ENCODE results near the gene SPATA31C2.

The SPATA31C2 gene

DNA sequence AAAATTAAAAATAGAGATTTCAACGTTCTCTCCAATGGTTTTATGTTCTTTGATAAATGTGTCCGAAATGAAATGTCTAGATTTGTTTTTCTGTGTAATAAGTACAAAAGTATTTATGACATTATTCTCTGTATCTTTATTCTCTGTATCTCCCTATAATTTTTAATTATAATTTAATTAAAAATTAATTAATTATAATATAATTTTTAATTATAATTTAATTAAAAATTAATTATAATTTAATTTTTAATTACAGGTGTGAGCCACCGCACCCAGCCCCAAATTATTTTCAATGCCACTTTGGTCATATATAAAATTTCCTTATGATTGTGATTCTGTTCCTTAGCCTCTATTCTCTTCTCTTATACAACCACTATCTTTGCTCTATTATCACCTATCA, 28.2 kb downstream of the SPATA31C2 start:
- H3K27me3 ChIP-seq (replicated peaks; ENCODE audit: control insufficient read depth, insufficient read depth, low read length), result no peaks in the 10 kb centered on the region
- no peak for TF ChIP-seq CTCF (IDR thresholded peaks at IDR 0.05; ENCODE audit: insufficient read depth, low read length, poor library complexity, severe bottlenecking)
- H3K36me3 ChIP-seq (ENCODE audit: control insufficient read depth, insufficient read depth, low read length), result no peaks in the 10 kb centered on the region
- no peak for DNase-seq (ENCODE audit: extremely low read depth, insufficient read length)
- H3K4me3 ChIP-seq (replicated peaks; ENCODE audit: low read depth, low read length), result no peak overlapping the region

DNA sequence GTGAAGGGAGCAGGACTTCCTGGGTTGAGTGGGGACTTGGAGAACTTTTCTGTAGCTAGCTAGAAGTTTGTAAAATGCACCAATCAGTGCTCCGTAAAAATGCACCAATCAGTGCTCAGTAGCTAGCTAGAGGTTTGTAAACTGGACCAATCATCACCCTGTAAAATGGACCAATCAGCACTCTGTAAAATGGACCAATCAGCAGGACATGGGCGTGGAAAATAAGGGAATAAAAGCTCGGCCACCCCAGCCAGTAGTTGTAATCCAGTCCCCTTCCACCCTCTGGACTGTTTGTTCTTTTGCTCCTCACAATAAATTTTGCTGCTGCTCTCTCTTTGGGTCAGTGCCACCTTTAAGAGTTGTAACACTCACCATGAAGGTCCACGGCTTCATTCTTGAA, 29.5 kb downstream of the SPATA31C2 start:
- Histone ChIP-seq H3K36me3 (ENCODE audit: control insufficient read depth, insufficient read depth, low read length) (no peaks in the 10 kb centered on the region), H3K27me3 (replicated peaks; ENCODE audit: control insufficient read depth, insufficient read depth, low read length) (no peaks in the 10 kb centered on the region), H3K4me3 (replicated peaks; ENCODE audit: low read depth, low read length) (no peak overlapping the region)
- no peak for DNase-seq (ENCODE audit: extremely low read depth, insufficient read length)
- no peak for TF ChIP-seq CTCF (IDR thresholded peaks at IDR 0.05; ENCODE audit: insufficient read depth, low read length, poor library complexity, severe bottlenecking)

DNA sequence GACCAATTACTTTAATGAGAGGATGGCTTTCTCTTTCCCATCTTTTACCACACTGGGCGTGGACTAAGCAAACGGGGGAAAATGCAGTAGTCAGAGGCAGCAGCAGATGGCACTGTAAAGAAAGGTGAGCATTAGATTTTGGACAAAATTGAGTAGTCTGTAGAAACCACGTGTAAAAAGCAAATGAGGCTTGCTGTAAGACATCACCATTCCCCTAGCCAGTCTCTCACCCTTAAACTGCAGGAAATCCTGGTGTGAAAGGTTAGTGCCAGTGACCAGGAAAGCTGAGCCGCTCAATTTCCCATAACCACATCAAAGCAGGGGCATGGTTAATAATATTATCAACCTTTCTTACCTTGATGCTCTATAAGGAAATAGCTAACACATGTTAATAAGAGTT, 31.8 kb downstream of the SPATA31C2 start:
- peak; percentile 36 for TF ChIP-seq CTCF (IDR thresholded peaks at IDR 0.05; ENCODE audit: insufficient read depth, low read length, poor library complexity, severe bottlenecking)
- DNase-seq (ENCODE audit: extremely low read depth, insufficient read length), result no peak
- H3K27me3 ChIP-seq (replicated peaks; ENCODE audit: control insufficient read depth, insufficient read depth, low read length), result no peaks in the 10 kb centered on the region
- no peaks in the 10 kb centered on the region for H3K36me3 ChIP-seq (ENCODE audit: control insufficient read depth, insufficient read depth, low read length)
- no peak overlapping the region for H3K4me3 ChIP-seq (replicated peaks; ENCODE audit: low read depth, low read length)

GRCh38 chr9:88092797-88093331, 45.4 kb downstream of the SPATA31C2 start:
- DNase-seq (ENCODE audit: extremely low read depth, insufficient read length), result no peak
- Histone ChIP-seq H3K36me3 (ENCODE audit: control insufficient read depth, insufficient read depth, low read length) (no peaks in the 10 kb centered on the region), H3K27me3 (replicated peaks; ENCODE audit: control insufficient read depth, insufficient read depth, low read length) (no peaks in the 10 kb centered on the region), H3K4me3 (replicated peaks; ENCODE audit: low read depth, low read length) (no peak overlapping the region)
- no peak for TF ChIP-seq CTCF (IDR thresholded peaks at IDR 0.05; ENCODE audit: insufficient read depth, low read length, poor library complexity, severe bottlenecking)

DNA sequence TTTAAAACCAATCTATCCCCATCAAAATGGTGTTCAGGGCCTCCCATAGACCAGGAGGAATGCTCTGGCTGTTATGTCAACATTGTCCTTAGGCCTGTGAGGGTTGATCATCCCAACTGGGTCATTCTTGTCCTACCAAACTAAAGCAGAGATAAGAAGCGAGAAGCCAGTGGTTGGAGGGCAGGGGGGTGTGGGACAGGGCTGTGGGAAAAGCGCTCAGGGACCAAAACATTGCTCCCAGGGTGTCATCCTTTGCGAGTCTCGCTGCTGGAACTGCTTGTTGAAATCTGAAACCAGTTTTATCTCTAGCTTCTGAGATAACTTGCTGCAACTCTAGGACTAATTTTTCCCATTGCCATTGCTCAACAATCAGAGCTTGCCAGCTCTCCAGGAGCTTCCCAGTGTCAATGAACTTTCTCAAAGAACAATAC, 48.1 kb downstream of the SPATA31C2 start:
- TF ChIP-seq CTCF (IDR thresholded peaks at IDR 0.05; ENCODE audit: insufficient read depth, low read length, poor library complexity, severe bottlenecking), result no peak
- no peak for DNase-seq (ENCODE audit: extremely low read depth, insufficient read length)
- Histone ChIP-seq H3K4me3 (replicated peaks; ENCODE audit: low read depth, low read length) (no peak overlapping the region), H3K27me3 (replicated peaks; ENCODE audit: control insufficient read depth, insufficient read depth, low read length) (no peaks in the 10 kb centered on the region), H3K36me3 (ENCODE audit: control insufficient read depth, insufficient read depth, low read length) (no peaks in the 10 kb centered on the region)

- Histone ChIP-seq H3K36me3 (ENCODE audit: control insufficient read depth, insufficient read depth, low read length) (no peaks in the 10 kb centered on the region), H3K27me3 (replicated peaks; ENCODE audit: control insufficient read depth, insufficient read depth, low read length) (no peaks in the 10 kb centered on the region), H3K4me3 (replicated peaks; ENCODE audit: low read depth, low read length) (no peak overlapping the region)
- TF ChIP-seq CTCF (IDR thresholded peaks at IDR 0.05; ENCODE audit: insufficient read depth, low read length, poor library complexity, severe bottlenecking), result no peak
- no peak for DNase-seq (ENCODE audit: extremely low read depth, insufficient read length)
Measured at GRCh38 chr9:88087906-88088305, 50.4 kb downstream of the SPATA31C2 start.

Measured in GM06990 (cell line).